ENCODE measurements around the gene VCL.

- no peak for TF ChIP-seq CTCF (IDR thresholded peaks at IDR 0.05; ENCODE audit: insufficient read depth, low read length, poor library complexity, severe bottlenecking)
- no peak for TF ChIP-seq EZH2phosphoT487 (conservative IDR thresholded peaks at IDR 0.05; ENCODE audit: low read length)
These were observed 6.1 kb upstream of the VCL start for GRCh38 chr10:73991884-73992245.
